Activated CD4-positive, alpha-beta T cell treated with anti-CD3 and anti-CD28 coated beads for 4 hours (primary cell): Measurements from ENCODE around the gene ADPRH.
"Not testable (repeated sequence)": the region's sequence is repeated elsewhere in the genome, so short reads cannot be mapped to it uniquely, and the experiment has no call there.

ENCODE experiments used
- DNase-seq, 2 donors: peaks; one replicate each; pipeline ENCODE4 v3.0.0-alpha.2; 2020

ADPRH gene

GRCh38 chr3:119579366-119580066 lies at the start of gene ADPRH:
ADPRH (plus strand) TSS chr3:119579492; CDS start chr3:119582170, 2,678 bp downstream.
- DNase-seq: peak; percentile 31 to 46

GRCh38 chr3:119529883-119530282 lies 49.4 kb upstream of the ADPRH start:
- DNase-seq: no peak

GRCh38 chr3:119530456-119530855 lies 48.8 kb upstream of the ADPRH start:
- no peak for DNase-seq

GRCh38 chr3:119531151-119531550 lies 48.1 kb upstream of the ADPRH start:
- no peak for DNase-seq

- no peak for DNase-seq
Observed at GRCh38 chr3:119534296-119534695, 45.0 kb upstream of the ADPRH start.

GRCh38 chr3:119536757-119537156 lies 42.5 kb upstream of the ADPRH start:
- DNase-seq: no peak

- no peak for DNase-seq
Observed at GRCh38 chr3:119538772-119539171, 40.5 kb upstream of the ADPRH start.

- no peak for DNase-seq
Observed at GRCh38 chr3:119541547-119541946, 37.7 kb upstream of the ADPRH start.

- DNase-seq: no peak
Observed at GRCh38 chr3:119542168-119542767, 37.0 kb upstream of the ADPRH start.

- no peak for DNase-seq
Observed at GRCh38 chr3:119543147-119543546, 36.1 kb upstream of the ADPRH start.

GRCh38 chr3:119547227-119547626 lies 32.1 kb upstream of the ADPRH start:
- DNase-seq: no peak

GRCh38 chr3:119548341-119548740 lies 31.0 kb upstream of the ADPRH start:
- DNase-seq: no peak

- DNase-seq: no peak
Observed at GRCh38 chr3:119550192-119550910, 28.9 kb upstream of the ADPRH start.

GRCh38 chr3:119551598-119551997 lies 27.7 kb upstream of the ADPRH start:
- DNase-seq: no peak

- DNase-seq: not testable (repeated sequence)
Observed at GRCh38 chr3:119552928-119553327, 26.4 kb upstream of the ADPRH start.

GRCh38 chr3:119553823-119554415 lies 25.4 kb upstream of the ADPRH start:
- no peak for DNase-seq

GRCh38 chr3:119555309-119555735 lies 24.0 kb upstream of the ADPRH start:
- no peak for DNase-seq

GRCh38 chr3:119555929-119556328 lies 23.4 kb upstream of the ADPRH start:
- DNase-seq: no peak

- DNase-seq: no peak
Observed at GRCh38 chr3:119557192-119557876, 22.0 kb upstream of the ADPRH start.

- peak in 1 of 2 donors; percentile 8 for DNase-seq
Observed at GRCh38 chr3:119557877-119558269, 21.4 kb upstream of the ADPRH start.

- DNase-seq: no peak
Observed at GRCh38 chr3:119558626-119559317, 20.5 kb upstream of the ADPRH start.

GRCh38 chr3:119559441-119559963 lies 19.8 kb upstream of the ADPRH start, which contains the start of gene CD80:
CD80 (minus strand) TSS chr3:119559614; CDS start chr3:119557728, 1,886 bp downstream.
- DNase-seq: peak; percentile 49
